Anterior cingulate cortex (tissue), 58 donors: Measurements from ENCODE around the gene ADGRF5.
A peak's percentile ranks its signal among the peaks of the same experiment; 100 is the strongest.
"Not testable (repeated sequence)": the region's sequence is repeated elsewhere in the genome, so short reads cannot be mapped to it uniquely, and the experiment has no call there.

ENCODE experiments used
- DNase-seq, 58 donors: peaks; one replicate each; lab custom pipeline; 2025; lab: John Stamatoyannopoulos, UW

ADGRF5 gene

DNA sequence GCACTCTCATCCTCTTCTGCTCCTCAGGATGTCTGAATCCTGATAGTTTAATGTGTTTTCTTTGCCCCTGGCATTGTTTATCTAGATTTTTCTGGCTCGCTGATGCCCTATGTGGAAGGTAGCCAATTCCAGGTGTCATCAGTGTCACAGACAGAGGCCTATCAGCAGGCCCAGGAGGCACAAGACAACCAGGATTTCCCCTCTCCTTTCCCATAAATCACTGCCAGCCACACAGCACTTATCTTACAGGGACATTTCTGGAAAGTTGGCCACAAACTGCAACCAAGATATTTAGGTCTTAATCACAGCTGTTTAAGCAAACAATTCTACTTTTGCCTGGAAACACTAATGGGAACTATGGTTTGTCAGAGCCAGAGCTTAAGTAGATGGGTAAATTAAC, 28.1 kb downstream of the ADGRF5 start:
- no peak for DNase-seq

DNA sequence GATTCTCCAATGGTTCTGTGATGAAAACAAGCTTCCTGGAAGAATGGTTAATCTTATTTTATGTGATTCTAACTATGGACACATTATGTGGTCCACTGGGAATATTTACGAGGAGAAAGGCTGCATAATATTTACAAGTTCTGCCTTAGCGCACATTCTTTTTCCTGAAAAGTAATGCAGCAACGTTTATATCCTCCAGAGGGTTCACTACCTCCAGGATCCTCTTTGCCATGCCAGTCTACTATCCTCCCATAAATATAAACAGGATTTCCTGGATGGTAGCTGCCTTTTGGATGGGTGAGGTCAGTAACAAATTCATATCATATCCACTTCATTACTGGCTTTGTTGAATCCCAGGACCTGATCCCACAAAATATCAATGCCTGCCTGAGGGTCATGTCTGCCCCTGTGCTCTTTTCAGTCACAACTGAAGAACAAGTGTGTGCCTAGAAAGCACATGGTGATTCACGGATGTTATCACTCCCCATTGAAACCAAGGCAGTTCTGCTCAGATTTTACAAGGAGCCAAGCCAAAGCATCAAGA, 30.4 kb downstream of the ADGRF5 start:
- DNase-seq = no peak

DNA sequence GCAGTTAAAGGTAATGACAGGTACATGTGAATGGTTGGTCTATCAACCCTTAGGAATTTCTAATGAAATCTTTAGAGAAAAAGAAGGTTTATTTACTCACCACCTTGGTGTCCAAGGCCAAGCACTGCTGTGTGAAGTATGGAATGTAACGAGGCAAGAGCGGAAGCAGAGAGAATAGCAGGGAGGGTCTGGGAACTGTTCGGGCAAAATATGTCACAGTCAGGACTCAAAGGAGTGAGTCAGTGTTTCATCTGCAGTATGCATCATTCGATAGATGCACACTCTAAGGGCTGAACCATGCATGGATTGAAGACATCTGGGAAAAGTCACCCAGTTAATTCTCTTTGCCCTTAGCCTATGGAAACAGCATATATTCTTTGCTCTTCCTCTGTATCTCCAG, 33.2 kb downstream of the ADGRF5 start:
- no peak for DNase-seq

DNA sequence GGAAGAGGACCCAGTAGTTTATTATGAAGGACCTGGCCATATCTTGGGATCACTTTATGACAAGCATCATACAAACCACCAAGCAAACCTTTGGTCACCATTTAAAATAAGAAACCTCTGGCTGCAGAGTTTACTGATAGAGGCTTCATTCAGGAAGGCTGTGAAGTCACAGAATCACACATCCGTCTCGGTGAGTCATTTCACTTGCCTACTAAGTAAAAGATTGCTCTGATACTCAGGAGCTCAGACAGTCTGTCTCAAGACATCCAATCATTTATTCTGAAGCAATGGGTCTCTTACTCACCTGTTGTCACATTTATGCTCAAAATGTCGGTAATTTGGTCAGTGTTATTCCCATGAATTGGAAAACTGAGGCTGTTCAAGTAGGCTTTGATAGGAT, 33.7 kb downstream of the ADGRF5 start:
- no peak for DNase-seq

DNA sequence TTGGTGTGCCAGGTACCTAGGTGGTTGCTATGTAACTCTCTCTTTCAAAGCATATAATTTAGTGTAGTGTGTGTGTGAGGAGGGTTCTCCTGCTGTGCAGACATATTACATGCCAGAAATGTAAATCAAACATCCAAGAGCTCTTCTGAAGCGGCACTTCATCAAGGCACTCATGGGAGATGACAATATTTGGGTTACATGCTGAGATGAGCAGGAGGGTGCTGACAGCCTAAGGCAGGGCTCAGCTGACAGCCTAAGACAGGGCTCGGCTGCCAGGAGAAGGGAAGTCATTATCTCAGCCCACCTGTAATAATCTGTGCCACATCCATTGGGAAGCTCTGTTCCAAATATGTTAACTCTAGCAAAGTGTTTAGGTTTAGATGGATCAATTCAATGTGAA, 39.1 kb downstream of the ADGRF5 start:
- no peak for DNase-seq

DNA sequence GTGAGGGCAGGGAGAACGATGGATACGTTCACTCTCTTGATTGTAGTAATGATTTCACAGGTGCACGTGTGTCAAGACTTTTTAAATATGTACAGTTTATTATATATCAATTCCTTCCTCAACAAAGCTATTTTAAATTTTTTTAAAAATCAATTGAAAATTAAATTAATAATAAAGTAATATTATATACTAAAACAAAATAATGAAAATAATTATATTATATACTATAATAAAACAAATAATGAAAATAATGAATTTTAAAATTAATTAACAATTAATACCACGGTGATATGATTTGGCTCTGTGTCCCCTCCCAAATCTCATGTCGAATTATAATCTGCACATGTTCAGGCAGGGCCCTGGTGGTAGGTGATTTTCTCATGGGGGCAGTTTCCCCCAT, 42.7 kb downstream of the ADGRF5 start:
- DNase-seq = no peak

DNA sequence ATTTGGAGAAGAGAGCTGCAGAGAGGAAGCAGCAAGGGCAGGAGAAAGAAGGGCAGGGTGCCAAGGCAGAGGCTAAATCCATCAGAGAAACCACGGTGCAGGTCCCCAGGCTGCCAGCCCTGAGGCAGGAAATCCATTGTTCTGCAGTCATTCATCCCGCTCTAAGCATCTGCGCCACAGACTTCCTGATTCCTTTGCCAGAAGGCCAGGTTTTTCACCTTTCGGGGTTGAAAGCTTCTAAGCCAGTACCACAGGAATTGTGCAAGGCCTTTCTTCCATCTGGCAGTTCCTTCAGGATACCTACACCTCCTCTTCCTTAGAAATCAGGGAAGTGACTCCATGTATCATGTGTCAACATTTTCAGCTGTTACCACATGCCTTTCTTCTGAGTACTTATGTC, 45.6 kb downstream of the ADGRF5 start:
- DNase-seq = no peak

DNA sequence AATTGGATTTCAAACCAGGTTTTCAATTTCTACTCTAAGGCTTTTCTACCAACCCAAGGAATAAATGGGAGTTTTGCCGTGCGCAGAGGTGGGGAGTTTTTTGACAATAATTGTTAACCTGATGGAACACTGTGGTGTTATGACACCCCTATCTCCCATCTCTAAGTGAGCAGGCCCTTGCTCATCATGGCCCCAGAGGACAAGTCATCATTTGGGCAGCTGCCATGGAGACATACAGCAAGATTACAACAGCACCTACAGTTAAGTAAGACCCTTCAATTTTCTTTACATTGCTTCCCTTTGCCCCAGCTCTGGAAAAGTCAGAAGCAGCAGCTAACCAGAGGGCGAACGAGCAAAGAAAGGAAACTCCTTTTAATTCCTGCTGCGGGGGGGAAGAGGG, 54.3 kb downstream of the ADGRF5 start:
- DNase-seq = no peak

DNA sequence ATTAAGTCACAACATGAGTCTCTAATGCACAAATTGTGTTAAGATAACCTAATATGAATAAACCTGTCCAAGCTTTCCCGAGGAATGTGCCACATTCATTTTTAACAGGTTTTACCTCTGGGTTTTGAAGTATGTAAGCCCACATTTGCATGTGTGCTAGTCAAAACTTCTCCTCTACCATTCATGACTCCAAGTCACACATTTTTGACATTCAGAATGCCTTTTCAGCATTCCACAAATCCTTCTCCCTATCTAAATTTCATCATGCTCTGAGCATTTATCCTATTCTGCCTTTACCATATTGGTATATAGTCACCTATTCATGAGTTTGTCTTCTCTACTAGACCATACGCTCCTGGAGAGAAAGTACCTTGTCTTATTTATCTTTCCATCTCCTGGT, 56.5 kb downstream of the ADGRF5 start:
- no peak for DNase-seq

DNA sequence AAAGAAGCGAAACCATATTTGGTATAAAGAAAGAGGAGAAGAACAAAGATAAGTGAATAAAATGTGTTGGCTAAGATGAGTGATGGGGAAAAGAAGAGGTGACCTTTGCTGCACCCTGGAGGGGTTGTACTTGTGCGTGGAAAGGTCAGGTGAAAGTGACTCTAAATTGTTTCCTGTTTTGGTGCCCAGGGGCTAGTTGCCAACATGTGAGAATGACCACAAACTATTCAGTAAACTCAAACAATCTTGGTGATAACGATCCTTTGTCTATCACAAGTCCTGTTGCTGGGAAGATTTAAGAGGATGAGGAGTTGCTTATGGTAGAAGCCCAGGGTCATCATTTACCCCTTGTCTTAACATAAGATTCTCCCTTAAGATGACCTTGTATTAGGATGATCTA, 57.9 kb downstream of the ADGRF5 start:
- DNase-seq = no peak

DNA sequence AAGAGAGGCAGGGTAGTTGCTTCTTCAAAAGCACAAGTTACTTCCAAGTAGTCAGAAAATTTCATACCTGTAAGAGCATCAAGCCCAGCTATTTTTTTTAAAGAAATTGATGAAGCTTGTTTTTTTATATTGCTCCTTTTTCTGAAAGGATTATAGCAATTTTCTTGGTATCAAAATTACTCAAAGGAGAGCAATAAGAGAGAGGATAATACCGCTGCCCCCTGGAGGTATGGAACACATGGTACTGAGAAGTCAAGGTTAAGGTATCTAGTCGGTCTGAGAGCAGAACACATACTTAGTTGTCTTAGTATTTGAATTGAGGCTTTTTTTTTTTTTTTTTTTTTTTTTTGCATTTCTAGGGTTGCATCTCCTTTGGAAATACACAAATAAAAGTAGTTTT, 59.4 kb downstream of the ADGRF5 start:
- DNase-seq = no peak

DNA sequence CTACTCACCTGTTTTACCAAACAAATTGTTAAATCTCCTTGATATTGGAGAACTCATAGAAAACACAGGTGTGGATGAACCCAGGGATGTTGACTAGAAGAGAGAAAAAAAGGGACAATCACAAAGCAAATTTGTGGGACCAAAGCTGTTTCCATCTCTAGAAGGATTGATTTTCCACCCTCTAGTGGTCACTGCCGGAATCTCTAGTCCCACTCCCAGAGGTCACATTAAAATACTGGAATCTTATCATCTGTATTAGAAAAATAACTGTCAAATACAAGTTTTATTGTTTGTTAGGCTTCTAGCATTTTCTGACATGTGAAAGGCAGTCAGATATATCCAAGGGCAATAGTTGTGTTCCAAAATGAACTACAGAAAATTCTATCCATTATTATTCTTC, 65.8 kb downstream of the ADGRF5 start:
- peak in 2 of 58 donors; percentile 1 to 2 for DNase-seq

DNA sequence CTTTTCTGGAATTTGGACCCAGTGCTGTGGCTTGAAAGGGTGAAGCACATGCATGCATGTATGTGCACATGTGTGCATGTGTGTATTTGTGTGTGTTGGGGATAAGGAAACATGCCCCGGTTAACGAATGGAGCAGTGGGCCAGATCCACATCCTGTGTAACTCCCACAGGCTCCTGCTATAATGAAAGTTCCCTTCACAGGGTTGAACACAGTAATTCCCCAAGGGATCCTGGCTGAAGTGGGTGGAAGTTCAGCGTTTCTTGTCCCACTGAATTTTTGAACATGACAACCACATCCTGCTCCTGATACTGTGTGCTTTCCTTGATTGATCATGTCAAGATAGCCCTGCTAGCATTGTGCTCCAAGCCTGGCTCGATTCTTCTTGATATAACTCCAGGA, 70.2 kb downstream of the ADGRF5 start:
- not testable (repeated sequence) for DNase-seq

DNA sequence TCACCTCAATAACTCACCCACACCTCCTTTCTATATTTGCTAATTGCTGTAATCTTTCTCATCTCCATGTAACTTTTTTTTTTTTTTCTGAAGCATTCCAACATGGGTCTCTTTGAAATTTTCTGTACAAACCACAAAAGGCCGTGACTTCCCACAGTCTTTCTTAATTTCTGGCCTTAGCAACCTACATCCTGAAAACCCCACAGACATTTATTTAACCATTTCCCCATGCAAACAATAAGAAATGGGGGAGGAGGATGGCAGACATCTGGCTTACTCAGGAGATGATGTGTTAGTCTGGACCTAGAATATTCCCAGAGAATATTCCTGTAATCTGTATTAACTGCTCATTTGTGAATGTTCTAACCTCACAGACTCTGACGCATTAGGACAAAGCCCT, 70.9 kb downstream of the ADGRF5 start:
- no peak for DNase-seq

DNA sequence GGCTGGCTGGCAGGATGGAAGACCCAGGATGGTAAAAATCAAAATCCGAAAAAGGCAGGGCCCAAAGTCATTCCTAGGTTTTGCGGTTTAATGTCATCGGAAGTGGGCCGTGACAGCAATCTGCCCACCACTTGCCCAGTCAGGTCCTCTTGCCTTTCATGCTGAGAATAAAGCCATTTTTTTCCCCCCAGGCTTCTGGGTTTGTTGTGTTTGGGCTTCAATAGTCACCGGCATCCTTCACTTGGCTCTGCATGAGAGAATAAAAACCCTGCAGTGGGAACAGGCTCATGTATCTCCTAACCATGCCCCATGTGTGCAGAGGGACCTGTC, 72.4 kb downstream of the ADGRF5 start:
- DNase-seq = no peak

DNA sequence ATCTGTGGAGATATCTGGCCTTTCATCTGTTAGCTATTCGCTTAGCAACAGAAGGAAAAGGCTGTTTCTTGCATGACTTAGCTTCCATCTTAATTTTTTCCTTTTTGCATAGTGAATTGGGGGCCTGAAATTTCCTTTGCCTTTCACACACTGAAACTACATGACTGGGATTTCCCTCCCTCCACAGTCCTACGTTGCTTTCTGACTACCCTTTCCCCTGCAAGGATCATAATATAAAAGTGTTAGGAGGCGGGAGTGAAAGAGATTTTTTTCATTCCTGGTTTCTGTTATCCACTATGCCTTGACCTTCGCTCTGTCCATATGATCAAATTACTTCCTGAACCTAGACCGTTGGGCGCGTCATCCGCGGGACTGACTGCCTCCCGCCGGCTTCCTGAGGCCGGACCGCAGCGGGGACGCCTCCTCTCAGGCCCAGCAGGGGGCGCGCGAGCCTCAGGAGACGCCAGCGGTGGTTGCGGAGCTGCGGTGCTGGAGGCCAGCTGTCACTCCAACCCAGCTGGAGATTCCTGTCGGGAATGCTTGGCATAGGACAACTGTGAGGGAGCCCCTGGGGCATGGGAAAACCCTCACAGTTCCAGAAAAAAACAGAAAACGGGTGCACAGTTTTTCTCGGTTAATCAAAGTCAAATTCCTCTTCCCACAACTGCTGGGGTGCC, 72.9 kb downstream of the ADGRF5 start:
- peak in 56 of 58 donors; percentile 6 to 88 (median 66) for DNase-seq

DNA sequence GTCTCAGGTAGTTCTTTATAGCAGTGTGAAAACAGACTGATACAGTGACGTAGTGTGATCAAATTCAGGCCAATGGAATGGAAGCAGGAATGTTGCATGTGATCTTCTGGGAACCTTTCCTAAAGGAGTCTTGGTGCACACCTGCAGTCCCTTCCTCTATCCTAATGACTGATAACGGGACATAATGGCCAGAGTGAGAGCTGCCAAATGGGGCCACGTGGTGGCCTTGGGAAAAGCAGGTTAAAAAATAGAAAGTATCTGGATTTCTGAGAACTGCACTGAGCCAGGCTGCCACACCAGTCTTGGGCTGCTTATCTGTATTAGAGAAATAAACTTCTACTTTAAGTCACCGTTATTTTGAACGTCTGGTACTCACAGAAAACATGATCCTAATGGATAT, 76.6 kb downstream of the ADGRF5 start:
- DNase-seq = no peak

DNA sequence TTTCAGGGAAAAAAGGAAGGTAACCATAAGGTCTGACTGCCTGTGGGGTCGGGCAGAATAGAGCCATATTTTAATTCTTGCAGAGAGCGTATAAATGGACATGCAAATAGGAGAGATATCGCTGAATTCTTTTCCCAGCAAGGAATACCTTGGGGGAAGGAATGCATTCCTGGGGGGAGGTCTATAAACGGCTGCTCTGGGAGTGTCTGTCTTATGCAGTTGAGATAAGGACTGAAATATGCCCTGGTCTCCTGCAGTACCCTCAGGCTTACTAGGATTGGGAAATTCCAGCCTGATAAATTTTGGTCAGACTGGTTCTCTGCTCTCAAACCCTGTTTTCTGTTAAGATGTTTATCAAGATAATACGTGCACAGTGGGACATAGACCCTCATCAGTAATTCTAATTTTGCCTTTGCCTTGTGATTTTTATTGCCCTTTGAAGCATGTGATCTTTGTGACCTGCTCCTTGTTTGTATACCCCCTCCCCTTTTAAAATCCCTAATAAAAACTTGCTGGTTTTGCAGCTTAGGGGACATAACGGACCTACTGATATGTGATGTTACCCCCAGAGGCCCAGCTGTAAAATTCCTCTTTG, 79.4 kb downstream of the ADGRF5 start:
- not testable (repeated sequence) for DNase-seq

DNA sequence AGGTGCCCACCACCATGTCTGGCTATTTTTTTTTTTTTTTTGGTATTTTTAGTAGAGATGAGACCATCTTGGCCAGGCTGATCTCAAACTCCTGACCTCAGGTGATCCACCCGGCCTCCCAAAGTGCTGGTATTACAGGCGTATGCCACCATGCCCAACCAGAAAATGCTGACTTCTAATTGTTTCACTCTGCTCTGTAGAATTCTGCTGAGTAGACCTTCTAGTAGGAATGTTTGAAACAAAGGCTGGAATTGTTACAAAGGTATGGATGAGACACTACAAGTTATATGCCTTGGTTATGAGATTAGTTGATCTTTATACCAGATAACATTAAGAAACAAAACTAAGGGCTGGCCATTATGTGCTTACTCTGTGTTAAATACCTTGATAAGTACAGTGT, 83.7 kb downstream of the ADGRF5 start:
- DNase-seq = no peak

DNA sequence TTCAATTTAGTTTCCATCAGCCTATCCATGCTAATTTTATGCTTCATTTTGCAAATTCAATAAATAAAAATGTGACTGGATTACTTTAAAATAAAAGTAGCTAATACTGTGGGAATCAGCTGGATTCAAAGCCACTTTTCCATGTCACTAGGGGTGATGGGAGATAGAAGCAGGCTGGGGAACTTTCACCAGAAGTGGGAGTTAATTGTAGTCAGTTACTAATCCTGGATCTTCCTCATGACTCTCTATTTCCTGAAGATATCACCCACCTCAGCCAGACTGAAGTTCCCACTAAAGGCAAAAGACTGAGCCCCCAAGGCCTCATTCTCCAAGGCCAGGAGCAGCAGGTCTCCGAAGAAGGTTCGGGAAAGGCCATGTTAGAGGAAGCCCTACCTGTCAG, 86.7 kb downstream of the ADGRF5 start:
- not testable (repeated sequence) for DNase-seq

DNA sequence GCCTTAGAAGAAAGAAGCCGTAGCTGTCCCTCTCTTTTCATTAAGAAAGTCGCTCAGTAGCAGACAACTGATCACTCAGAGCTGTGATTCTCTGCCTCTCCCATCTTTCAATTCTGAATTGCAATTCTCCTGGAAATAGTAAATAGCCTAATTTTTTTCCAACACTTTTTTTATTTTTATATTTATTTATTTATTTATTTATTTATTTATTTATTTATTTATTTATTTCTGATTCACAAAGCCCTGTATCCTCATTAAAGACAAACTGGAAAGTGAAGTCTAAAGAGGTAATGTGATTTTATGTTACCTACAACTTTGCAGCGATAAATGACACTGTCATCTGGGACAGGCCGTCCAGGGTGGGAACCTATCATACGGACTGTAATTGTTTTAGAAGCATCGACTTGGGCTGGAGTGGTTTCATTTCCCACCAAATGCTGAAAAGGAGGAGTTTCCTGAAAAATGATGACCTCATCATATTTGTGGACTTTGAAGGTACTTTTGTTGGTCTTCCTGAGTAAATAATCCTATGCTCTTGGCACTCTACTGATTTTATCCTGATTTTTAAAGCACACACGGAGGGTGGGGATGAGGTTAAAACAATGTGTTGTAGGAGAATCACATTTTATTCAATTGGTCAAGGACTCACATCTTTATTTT, 87.4 kb downstream of the ADGRF5 start:
- not testable (repeated sequence) for DNase-seq

DNA sequence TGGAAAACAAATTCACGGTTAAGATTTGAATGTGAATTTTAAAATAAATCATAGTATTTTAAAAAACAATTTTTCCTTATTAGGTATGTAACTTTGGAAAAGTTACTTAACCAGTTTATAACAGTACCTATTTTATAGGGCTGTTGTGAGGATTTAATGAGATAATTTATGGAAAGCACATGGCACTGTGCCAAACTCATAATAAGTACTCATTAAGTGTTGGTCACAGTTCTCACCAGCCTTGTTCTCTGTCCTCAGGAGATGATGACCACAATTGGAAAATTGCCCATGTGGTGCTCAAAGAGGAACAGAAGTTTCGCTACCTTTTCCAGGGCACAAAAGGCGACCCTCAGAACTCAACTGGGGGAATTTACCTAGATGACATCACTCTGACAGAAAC, 88.9 kb downstream of the ADGRF5 start:
- DNase-seq = no peak
